Body of pancreas (tissue), 4 donors: ENCODE measurements around the gene ARF5.

ENCODE experiments used
- CTCF ChIP-seq, 7 experiments: fragments of 450-650 bp in 4 of 7; fragments of 200-600 bp in 3 of 7; sonication (generic) in 3 of 7; IDR thresholded peaks; one replicate each; pipeline ENCODE4 v1.5.1; 2016 to 2019; ENCODE audit warnings: antibody characterized with exemption in 7 of 7
- POLR2A ChIP-seq, 3 donors: fragments of 450-650 bp; IDR thresholded peaks; one replicate each; pipeline ENCODE4 v1.6.1; 2016; ENCODE audit warnings: antibody characterized with exemption in 3 of 3, mild to moderate bottlenecking in 2 of 3

GRCh38 chr7:127556404-127556803 lies 31.8 kb upstream of the ARF5 start:
- TF ChIP-seq CTCF (IDR thresholded peaks at IDR 0.05) (no peak), POLR2A (IDR thresholded peaks at IDR 0.05) (no peak)
